ENCODE results near the gene KLF1. TPM values are rescaled to one million over a fixed set of nuclear protein-coding genes. Genes with fewer than 3 reads are reported as not detected.
A peak's percentile ranks its signal among the peaks of the same experiment; 100 is the strongest.

The KLF1 gene
- total and polyA plus RNA-seq, 2 of the 13 experiments (the other 11 are each of a cell fraction or from before 2014, with no cell fraction given): not detected

DNA sequence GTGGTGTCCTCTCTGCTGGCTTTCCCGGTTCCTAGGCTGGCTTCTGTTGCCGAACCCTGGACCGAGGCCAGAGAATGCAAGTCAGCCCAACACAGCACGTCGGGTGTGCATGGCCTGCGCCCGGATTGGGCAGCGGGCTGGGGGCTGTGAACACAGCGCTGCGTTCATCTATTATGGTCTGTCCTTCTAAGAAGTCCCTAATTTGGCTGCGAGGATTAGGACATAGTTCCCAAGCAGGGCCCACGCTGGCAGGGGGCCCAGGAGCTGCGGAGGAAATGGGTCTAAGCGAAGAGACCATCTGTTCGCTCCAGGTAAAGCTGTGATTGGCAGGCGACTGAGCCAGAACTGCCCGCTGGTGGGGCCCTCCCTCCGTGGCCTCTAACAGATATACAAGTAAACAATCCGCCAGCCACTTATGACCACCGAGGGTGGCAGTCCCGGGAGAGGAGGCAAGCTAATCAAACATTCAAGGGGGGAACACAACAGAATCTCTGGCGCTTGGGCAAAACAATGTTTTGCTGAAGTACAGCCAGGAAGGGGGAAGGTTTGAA lies 26.1 kb upstream of the KLF1 start (continued):
- TF ChIP-seq HDAC2 (CRISPR knock-in tag; IDR thresholded peaks at IDR 0.05) (0 out of 2 replicates have a peak, but pooled peaks have one; percentile 30), ZNF33B (CRISPR knock-in tag; IDR thresholded peaks at IDR 0.05) (no peak), SP4 (CRISPR knock-in tag; IDR thresholded peaks at IDR 0.05) (peak; percentile 32; the same call in 1 of the 2 replicates), CBX2 (IDR thresholded peaks at IDR 0.05; ENCODE audit: low read depth, low read length) (no peak), CBX2 (CRISPR knock-in tag; IDR thresholded peaks at IDR 0.05; ENCODE audit: low read depth) (no peak), SAP130 (CRISPR knock-in tag; IDR thresholded peaks at IDR 0.05; ENCODE audit: low read depth) (peak; percentile 54), FOXA3 (CRISPR knock-in tag; IDR thresholded peaks at IDR 0.05) (peak; percentile 31; the same call in 1 of the 2 replicates), SMARCC2 (IDR thresholded peaks at IDR 0.05) (no peak), ZFP36L1 (CRISPR knock-in tag; IDR thresholded peaks at IDR 0.05) (no peak; the same call in 1 of the 2 replicates)
- TF ChIP-seq, protein P1, sequence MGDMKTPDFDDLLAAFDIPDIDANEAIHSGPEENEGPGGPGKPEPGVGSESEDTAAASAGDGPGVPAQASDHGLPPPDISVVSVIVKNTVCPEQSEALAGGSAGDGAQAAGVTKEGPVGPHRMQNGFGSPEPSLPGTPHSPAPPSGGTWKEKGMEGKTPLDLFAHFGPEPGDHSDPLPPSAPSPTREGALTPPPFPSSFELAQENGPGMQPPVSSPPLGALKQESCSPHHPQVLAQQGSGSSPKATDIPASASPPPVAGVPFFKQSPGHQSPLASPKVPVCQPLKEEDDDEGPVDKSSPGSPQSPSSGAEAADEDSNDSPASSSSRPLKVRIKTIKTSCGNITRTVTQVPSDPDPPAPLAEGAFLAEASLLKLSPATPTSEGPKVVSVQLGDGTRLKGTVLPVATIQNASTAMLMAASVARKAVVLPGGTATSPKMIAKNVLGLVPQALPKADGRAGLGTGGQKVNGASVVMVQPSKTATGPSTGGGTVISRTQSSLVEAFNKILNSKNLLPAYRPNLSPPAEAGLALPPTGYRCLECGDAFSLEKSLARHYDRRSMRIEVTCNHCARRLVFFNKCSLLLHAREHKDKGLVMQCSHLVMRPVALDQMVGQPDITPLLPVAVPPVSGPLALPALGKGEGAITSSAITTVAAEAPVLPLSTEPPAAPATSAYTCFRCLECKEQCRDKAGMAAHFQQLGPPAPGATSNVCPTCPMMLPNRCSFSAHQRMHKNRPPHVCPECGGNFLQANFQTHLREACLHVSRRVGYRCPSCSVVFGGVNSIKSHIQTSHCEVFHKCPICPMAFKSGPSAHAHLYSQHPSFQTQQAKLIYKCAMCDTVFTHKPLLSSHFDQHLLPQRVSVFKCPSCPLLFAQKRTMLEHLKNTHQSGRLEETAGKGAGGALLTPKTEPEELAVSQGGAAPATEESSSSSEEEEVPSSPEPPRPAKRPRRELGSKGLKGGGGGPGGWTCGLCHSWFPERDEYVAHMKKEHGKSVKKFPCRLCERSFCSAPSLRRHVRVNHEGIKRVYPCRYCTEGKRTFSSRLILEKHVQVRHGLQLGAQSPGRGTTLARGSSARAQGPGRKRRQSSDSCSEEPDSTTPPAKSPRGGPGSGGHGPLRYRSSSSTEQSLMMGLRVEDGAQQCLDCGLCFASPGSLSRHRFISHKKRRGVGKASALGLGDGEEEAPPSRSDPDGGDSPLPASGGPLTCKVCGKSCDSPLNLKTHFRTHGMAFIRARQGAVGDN (CRISPR knock-in tag; IDR thresholded peaks at IDR 0.05): peak; percentile 86
- TF ChIP-seq, protein P2, sequence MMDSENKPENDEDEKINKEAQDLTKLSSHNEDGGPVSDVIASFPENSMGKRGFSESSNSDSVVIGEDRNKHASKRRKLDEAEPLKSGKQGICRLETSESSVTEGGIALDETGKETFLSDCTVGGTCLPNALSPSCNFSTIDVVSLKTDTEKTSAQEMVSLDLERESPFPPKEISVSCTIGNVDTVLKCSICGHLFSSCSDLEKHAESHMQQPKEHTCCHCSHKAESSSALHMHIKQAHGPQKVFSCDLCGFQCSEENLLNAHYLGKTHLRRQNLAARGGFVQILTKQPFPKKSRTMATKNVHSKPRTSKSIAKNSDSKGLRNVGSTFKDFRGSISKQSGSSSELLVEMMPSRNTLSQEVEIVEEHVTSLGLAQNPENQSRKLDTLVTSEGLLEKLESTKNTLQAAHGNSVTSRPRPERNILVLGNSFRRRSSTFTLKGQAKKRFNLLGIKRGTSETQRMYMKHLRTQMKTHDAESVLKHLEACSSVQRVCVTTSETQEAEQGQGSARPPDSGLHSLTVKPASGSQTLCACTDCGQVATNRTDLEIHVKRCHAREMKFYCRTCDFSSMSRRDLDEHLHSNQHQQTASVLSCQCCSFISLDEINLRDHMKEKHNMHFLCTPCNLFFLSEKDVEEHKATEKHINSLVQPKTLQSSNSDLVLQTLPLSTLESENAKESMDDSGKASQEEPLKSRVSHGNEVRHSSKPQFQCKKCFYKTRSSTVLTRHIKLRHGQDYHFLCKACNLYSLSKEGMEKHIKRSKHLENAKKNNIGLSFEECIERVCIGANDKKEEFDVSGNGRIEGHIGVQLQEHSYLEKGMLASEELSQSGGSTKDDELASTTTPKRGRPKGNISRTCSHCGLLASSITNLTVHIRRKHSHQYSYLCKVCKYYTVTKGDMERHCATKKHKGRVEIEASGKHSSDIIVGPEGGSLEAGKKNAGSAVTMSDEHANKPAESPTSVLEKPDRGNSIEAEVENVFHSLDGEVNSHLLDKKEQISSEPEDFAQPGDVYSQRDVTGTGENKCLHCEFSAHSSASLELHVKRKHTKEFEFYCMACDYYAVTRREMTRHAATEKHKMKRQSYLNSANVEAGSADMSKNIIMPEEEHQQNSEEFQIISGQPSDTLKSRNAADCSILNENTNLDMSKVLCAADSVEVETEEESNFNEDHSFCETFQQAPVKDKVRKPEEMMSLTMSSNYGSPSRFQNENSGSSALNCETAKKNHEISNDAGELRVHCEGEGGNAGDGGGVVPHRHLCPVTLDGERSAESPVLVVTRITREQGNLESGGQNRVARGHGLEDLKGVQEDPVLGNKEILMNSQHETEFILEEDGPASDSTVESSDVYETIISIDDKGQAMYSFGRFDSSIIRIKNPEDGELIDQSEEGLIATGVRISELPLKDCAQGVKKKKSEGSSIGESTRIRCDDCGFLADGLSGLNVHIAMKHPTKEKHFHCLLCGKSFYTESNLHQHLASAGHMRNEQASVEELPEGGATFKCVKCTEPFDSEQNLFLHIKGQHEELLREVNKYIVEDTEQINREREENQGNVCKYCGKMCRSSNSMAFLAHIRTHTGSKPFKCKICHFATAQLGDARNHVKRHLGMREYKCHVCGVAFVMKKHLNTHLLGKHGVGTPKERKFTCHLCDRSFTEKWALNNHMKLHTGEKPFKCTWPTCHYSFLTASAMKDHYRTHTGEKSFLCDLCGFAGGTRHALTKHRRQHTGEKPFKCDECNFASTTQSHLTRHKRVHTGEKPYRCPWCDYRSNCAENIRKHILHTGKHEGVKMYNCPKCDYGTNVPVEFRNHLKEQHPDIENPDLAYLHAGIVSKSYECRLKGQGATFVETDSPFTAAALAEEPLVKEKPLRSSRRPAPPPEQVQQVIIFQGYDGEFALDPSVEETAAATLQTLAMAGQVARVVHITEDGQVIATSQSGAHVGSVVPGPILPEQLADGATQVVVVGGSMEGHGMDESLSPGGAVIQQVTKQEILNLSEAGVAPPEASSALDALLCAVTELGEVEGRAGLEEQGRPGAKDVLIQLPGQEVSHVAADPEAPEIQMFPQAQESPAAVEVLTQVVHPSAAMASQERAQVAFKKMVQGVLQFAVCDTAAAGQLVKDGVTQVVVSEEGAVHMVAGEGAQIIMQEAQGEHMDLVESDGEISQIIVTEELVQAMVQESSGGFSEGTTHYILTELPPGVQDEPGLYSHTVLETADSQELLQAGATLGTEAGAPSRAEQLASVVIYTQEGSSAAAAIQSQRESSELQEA (CRISPR knock-in tag; IDR thresholded peaks at IDR 0.05; ENCODE audit: not compliant biosample characterization): no peak
- TF ChIP-seq, protein P3, sequence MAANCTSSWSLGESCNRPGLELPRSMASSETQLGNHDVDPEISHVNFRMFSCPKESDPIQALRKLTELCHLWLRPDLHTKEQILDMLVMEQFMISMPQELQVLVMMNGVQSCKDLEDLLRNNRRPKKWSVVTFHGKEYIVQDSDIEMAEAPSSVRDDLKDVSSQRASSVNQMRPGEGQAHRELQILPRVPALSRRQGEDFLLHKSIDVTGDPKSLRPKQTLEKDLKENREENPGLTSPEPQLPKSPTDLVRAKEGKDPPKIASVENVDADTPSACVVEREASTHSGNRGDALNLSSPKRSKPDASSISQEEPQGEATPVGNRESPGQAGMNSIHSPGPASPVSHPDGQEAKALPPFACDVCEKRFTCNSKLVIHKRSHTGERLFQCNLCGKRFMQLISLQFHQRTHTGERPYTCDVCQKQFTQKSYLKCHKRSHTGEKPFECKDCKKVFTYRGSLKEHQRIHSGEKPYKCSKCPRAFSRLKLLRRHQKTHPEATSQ (CRISPR knock-in tag; IDR thresholded peaks at IDR 0.05; ENCODE audit: borderline replicate concordance): no peak
- TF ChIP-seq, protein P4, sequence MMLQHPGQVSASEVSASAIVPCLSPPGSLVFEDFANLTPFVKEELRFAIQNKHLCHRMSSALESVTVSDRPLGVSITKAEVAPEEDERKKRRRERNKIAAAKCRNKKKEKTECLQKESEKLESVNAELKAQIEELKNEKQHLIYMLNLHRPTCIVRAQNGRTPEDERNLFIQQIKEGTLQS (CRISPR knock-in tag; IDR thresholded peaks at IDR 0.05): no peak
